ENCODE data around the gene FOXN3.

DNA sequence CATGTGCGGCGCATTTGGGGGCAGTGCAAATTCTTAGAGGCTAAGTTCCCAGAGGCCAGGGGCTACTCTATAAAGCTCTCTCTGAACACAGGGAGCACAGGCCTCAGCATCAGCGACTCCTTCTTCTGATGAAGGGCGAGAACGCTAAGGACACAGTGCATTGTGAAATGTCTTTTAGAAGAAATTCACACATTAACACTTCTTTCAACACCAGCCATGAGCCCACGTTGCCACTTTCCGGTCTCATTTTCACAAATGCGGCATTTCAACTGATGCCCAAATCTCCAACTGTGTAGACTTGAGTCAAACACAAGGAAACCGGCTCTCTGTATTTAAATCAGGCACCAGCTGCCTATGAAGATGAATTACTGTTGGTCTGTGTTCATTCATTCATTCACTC is 162.0 kb downstream of the FOXN3 start:
- TF ChIP-seq, protein P1, sequence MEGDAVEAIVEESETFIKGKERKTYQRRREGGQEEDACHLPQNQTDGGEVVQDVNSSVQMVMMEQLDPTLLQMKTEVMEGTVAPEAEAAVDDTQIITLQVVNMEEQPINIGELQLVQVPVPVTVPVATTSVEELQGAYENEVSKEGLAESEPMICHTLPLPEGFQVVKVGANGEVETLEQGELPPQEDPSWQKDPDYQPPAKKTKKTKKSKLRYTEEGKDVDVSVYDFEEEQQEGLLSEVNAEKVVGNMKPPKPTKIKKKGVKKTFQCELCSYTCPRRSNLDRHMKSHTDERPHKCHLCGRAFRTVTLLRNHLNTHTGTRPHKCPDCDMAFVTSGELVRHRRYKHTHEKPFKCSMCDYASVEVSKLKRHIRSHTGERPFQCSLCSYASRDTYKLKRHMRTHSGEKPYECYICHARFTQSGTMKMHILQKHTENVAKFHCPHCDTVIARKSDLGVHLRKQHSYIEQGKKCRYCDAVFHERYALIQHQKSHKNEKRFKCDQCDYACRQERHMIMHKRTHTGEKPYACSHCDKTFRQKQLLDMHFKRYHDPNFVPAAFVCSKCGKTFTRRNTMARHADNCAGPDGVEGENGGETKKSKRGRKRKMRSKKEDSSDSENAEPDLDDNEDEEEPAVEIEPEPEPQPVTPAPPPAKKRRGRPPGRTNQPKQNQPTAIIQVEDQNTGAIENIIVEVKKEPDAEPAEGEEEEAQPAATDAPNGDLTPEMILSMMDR (IDR thresholded peaks at IDR 0.05), result no peak
- TF ChIP-seq POLR2A (IDR thresholded peaks at IDR 0.05), result no peak

Data from lower leg skin (tissue), 3 donors.